ENCODE results near the gene CNTNAP2. TPM values are rescaled to one million over a fixed set of nuclear protein-coding genes. Genes with fewer than 3 reads are reported as not detected.

CNTNAP2 gene
- total and polyA plus RNA-seq, 2 of the 4 experiments (the other 2 are of a cell fraction), result not detected

DNA sequence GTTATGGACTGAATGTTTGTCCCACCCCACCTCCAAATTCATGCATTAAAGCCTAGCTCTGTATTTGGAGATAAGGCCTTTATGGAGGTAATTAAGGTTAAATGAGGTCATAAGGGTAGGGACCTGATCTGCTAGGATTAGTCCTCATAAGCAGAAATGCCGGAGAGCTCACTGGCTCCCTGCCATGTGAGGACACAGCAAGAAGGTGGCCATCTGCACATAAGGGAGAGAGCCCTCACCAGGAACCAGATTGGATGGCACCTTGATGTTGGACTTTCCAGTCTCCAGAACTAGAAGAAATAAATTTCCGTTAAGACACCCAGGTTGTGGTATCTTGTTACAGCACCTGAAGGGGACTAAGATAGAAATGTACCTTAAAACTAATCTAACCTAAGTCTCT, 1657.9 kb downstream of the CNTNAP2 start:
- Histone ChIP-seq H2AK5ac (ENCODE audit: low read depth, low read length) (no peak overlapping the region), H3K4me2 (ENCODE audit: low read depth, low read length) (no peak overlapping the region), H3K23ac (ENCODE audit: low read depth, low read length) (no peak overlapping the region), H3K9me1 (ENCODE audit: insufficient read depth, low read length) (no peaks in the 10 kb centered on the region), H3K27me3 (ENCODE audit: control insufficient read depth, insufficient read depth, low read length) (no peaks in the 10 kb centered on the region), H3K14ac (replicated peaks; ENCODE audit: low read depth, low read length) (no peak overlapping the region), H2BK120ac (ENCODE audit: low read depth, low read length) (no peak overlapping the region), H3K36me3 (ENCODE audit: control insufficient read depth, insufficient read depth, low read length) (no peaks in the 10 kb centered on the region), H2AK9ac (replicated peaks; ENCODE audit: low read depth, low read length, poor library complexity) (no peak overlapping the region), H3K4me1 (ENCODE audit: control insufficient read depth, insufficient read depth, low read length) (no peaks in the 10 kb centered on the region), H2AFZ (replicated peaks; ENCODE audit: low read length, poor library complexity) (no peak overlapping the region), H3K56ac (ENCODE audit: extremely low read depth, insufficient read depth, low read length) (no peak overlapping the region), H3K27ac (ENCODE audit: insufficient read depth, low read length) (no peak overlapping the region), H4K20me1 (ENCODE audit: insufficient read depth, low read length) (no peaks in the 10 kb centered on the region), H3K9ac (ENCODE audit: low read depth, low read length) (no peak overlapping the region), H4K8ac (ENCODE audit: low read depth in 2 of 2, low read length in 2 of 2) (no peak overlapping the region), H3K79me1 (ENCODE audit: low read depth in 1 of 2, low read length in 2 of 2) (no peaks in the 10 kb centered on the region), H2BK5ac (ENCODE audit: low read depth, low read length, poor library complexity, severe bottlenecking) (no peak overlapping the region), H4K91ac (ENCODE audit: insufficient read depth, low read depth, low read length) (no peak overlapping the region), H3K4me3 (ENCODE audit: insufficient read depth, low read depth, low read length) (no peak overlapping the region), H3K18ac (ENCODE audit: low read depth, low read length) (no peak overlapping the region), H2BK15ac (ENCODE audit: low read depth, low read length) (no peak overlapping the region), H3K9me3 (ENCODE audit: control insufficient read depth, insufficient read depth, low read length) (peaks cover 6% of the 10 kb centered on the region), H3K4ac (ENCODE audit: low read depth, low read length) (no peak overlapping the region), H2BK20ac (ENCODE audit: low read depth, low read length) (no peak overlapping the region), H4K5ac (ENCODE audit: low read depth, low read length) (no peak overlapping the region)
- no peak for TF ChIP-seq NFE2L2 (IDR thresholded peaks at IDR 0.05; ENCODE audit: low read depth, low read length)
- TF ChIP-seq, protein P1, sequence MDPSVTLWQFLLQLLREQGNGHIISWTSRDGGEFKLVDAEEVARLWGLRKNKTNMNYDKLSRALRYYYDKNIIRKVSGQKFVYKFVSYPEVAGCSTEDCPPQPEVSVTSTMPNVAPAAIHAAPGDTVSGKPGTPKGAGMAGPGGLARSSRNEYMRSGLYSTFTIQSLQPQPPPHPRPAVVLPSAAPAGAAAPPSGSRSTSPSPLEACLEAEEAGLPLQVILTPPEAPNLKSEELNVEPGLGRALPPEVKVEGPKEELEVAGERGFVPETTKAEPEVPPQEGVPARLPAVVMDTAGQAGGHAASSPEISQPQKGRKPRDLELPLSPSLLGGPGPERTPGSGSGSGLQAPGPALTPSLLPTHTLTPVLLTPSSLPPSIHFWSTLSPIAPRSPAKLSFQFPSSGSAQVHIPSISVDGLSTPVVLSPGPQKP (IDR thresholded peaks at IDR 0.05; ENCODE audit: borderline replicate concordance, low read depth, low read length), result no peak
- no peak for TF ChIP-seq POLR2A (IDR thresholded peaks at IDR 0.05; ENCODE audit: low read depth, low read length)
- no peak for TF ChIP-seq SMC3 (IDR thresholded peaks at IDR 0.05; ENCODE audit: low read depth, low read length)
- TF ChIP-seq, protein P2, sequence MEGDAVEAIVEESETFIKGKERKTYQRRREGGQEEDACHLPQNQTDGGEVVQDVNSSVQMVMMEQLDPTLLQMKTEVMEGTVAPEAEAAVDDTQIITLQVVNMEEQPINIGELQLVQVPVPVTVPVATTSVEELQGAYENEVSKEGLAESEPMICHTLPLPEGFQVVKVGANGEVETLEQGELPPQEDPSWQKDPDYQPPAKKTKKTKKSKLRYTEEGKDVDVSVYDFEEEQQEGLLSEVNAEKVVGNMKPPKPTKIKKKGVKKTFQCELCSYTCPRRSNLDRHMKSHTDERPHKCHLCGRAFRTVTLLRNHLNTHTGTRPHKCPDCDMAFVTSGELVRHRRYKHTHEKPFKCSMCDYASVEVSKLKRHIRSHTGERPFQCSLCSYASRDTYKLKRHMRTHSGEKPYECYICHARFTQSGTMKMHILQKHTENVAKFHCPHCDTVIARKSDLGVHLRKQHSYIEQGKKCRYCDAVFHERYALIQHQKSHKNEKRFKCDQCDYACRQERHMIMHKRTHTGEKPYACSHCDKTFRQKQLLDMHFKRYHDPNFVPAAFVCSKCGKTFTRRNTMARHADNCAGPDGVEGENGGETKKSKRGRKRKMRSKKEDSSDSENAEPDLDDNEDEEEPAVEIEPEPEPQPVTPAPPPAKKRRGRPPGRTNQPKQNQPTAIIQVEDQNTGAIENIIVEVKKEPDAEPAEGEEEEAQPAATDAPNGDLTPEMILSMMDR (conservative IDR thresholded peaks at IDR 0.05; ENCODE audit: low read depth, low read length), result no peak
- TF ChIP-seq RAD21 (IDR thresholded peaks at IDR 0.05; ENCODE audit: low read length), result no peak
- no peak for TF ChIP-seq FOS (IDR thresholded peaks at IDR 0.05; ENCODE audit: low read depth, low read length)
- TF ChIP-seq CHD1 (IDR thresholded peaks at IDR 0.05; ENCODE audit: low read depth, low read length), result no peak
- no peak for TF ChIP-seq CEBPB (IDR thresholded peaks at IDR 0.05; ENCODE audit: low read depth, low read length)
- TF ChIP-seq RFX5 (IDR thresholded peaks at IDR 0.05; ENCODE audit: low read depth, low read length), result no peak
- TF ChIP-seq, protein P3, sequence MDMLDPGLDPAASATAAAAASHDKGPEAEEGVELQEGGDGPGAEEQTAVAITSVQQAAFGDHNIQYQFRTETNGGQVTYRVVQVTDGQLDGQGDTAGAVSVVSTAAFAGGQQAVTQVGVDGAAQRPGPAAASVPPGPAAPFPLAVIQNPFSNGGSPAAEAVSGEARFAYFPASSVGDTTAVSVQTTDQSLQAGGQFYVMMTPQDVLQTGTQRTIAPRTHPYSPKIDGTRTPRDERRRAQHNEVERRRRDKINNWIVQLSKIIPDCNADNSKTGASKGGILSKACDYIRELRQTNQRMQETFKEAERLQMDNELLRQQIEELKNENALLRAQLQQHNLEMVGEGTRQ (IDR thresholded peaks at IDR 0.05; ENCODE audit: low read depth, low read length), result no peak
- TF ChIP-seq MXI1 (IDR thresholded peaks at IDR 0.05; ENCODE audit: borderline replicate concordance, low read depth, low read length), result no peak
- TF ChIP-seq MAFK (IDR thresholded peaks at IDR 0.05; ENCODE audit: low read depth, low read length), result no peak
- no peak for TF ChIP-seq RCOR1 (IDR thresholded peaks at IDR 0.05; ENCODE audit: insufficient replicate concordance, low read length)
- TF ChIP-seq BHLHE40 (IDR thresholded peaks at IDR 0.05; ENCODE audit: low read depth, low read length), result no peak
- no peak for TF ChIP-seq MAZ (IDR thresholded peaks at IDR 0.05; ENCODE audit: borderline replicate concordance, low read depth, low read length)
- ChIA-PET POLR2A (ENCODE audit: unreplicated experiment) (no interaction called here), CTCF (no interaction called here)
- in situ Hi-C loops (cut with MboI; ENCODE audit: low sequenced_read_pairs), result no loop called here
- ATAC-seq (ENCODE audit: low read depth) (no peak), DNase-seq (no peak)
- BruUV-seq (replicated peaks), result no TSS peak
- 50% methylated on average over 1 of the region's 2 CpGs; no CpG with 5 or more reads in 1 of the 2 experiments for WGBS, 2 experiments (ENCODE audit: extremely low coverage in 2 of 2, insufficient read length in 1 of 2)
- intact Hi-C loops (cut with micrococcal nuclease), result no loop called here
- dilution Hi-C loops (cut with HindIII; ENCODE audit: low sequenced_read_pairs, unreplicated experiment), result no loop called here
